K562 (cell line): ENCODE results near the gene DCPS. TPM values are rescaled to one million over a fixed set of nuclear protein-coding genes. Genes with fewer than 3 reads are reported as not detected.

Source experiments
- CBFA2T3 ChIP-seq: fragments of 450-650 bp; IDR thresholded peaks from 2 replicates; pipeline ENCODE4 v1.6.1; 2017
- EZH2 ChIP-seq: IDR thresholded peaks from 2 replicates; pipeline ENCODE4 v1.6.1; 2012; ENCODE audit warnings: low read depth, mild to moderate bottlenecking, inconsistent platforms, low read length, borderline replicate concordance
- GABPB2 ChIP-seq: fragments of 250-450 bp; sonication (Bioruptor Pico); conservative IDR thresholded peaks from 2 replicates; pipeline ENCODE4 v1.5.1; 2021; ENCODE audit warnings: mild to moderate bottlenecking
- GATA2 ChIP-seq: sonication (generic); formaldehyde crosslinking; IDR thresholded peaks from 2 replicates; pipeline ENCODE4 v1.4.0; 2020; ENCODE audit warnings: mild to moderate bottlenecking, missing genetic modification reagents
- MAFG ChIP-seq: fragments of 450-650 bp; conservative IDR thresholded peaks from 2 replicates; pipeline ENCODE4 v1.6.1; 2016; ENCODE audit warnings: missing genetic modification characterization, missing compliant biosample characterization
- MAFK ChIP-seq: IDR thresholded peaks from 2 replicates; pipeline ENCODE4 v1.6.1; 2011; ENCODE audit warnings: low read length, improper control_type of control experiment
- NFIC ChIP-seq: fragments of 450-650 bp; IDR thresholded peaks from 2 replicates; pipeline ENCODE4 v1.6.1; 2017; ENCODE audit warnings: mild to moderate bottlenecking, inconsistent platforms
- NRF1 ChIP-seq, 2 experiments: fragments of 450-650 bp; IDR thresholded peaks in 1 of 2; conservative IDR thresholded peaks in 1 of 2; 2 replicates each; pipeline ENCODE4 v1.6.1; 2014; ENCODE audit warnings: mild to moderate bottlenecking in 2 of 2
- POLR3A ChIP-seq: IDR thresholded peaks from 2 replicates; pipeline ENCODE4 v1.6.1; 2011; ENCODE audit warnings: borderline replicate concordance, mild to moderate bottlenecking, moderate library complexity; ENCODE audit not compliant: insufficient read length, insufficient read depth; ENCODE audit errors: extremely low read depth
- RFX5 ChIP-seq: IDR thresholded peaks from 2 replicates; pipeline ENCODE4 v1.6.1; 2011; ENCODE audit warnings: low read depth, mild to moderate bottlenecking, improper control_type of control experiment, low read length
- ZNF146 ChIP-seq: IDR thresholded peaks from one replicate; pipeline ENCODE4 v1.6.1; 2018; ENCODE audit warnings: missing compliant biosample characterization; ENCODE audit not compliant: unreplicated experiment
- ZNF212 ChIP-seq: fragments of 450-650 bp; formaldehyde crosslinking; IDR thresholded peaks from 2 replicates; pipeline ENCODE4 v1.4.0; 2020; ENCODE audit warnings: mild to moderate bottlenecking
- ZNF324 ChIP-seq: fragments of 250-450 bp; sonication (Bioruptor Pico); IDR thresholded peaks from 2 replicates; pipeline ENCODE4 v1.4.0; 2020; ENCODE audit warnings: mild to moderate bottlenecking
- ZNF584 ChIP-seq: fragments of 200-800 bp; sonication (Bioruptor generic); IDR thresholded peaks from 2 replicates; pipeline ENCODE4 v1.6.1; 2016; ENCODE audit warnings: low read depth, mild to moderate bottlenecking, missing genetic modification characterization, missing compliant biosample characterization
- ZSCAN32 ChIP-seq: fragments of 450-650 bp; formaldehyde crosslinking; IDR thresholded peaks from 2 replicates; pipeline ENCODE4 v1.4.0; 2020; ENCODE audit warnings: mild to moderate bottlenecking, moderate library complexity
- polyA plus RNA-seq, 8 experiments: library from polyadenylated mRNA; depleted of rRNA in 4 of 8; stranded (reverse) in 5 of 8; unstranded in 3 of 8; fragments of >200 nt; fragmentation: Nextera tagmentation in 2 of 8; fragmentation: Illumina TruSeq in 1 of 8; extraction: Ambion mirVana in 2 of 8; extraction: Trizol in 1 of 8; gene quantifications; 2 replicates each; pipeline versions ENCODE4 v1.2.1 to v1.2.3, GENCODE V29; 2011 to 2014; ENCODE audit warnings: inconsistent platforms in 1 of 8, missing spikeins in 1 of 8
- total RNA-seq, 7 experiments: library from RNA; depleted of rRNA in 6 of 7; stranded (reverse); fragments of >200 nt in 6 of 7; fragmentation: Illumina TruSeq in 2 of 7; extraction: Trizol in 2 of 7; gene quantifications; 2 replicates each; pipeline versions ENCODE4 v1.2.1 to v1.2.3, GENCODE V29; 2011 to 2021; ENCODE audit warnings: low replicate concordance in 1 of 7
- TF ChIP-seq, protein P1 (sequence below): fragments of 450-650 bp; formaldehyde crosslinking; IDR thresholded peaks from 2 replicates; pipeline ENCODE4 v1.4.0; 2020; ENCODE audit warnings: mild to moderate bottlenecking, mixed read lengths
- TF ChIP-seq, protein P2 (sequence below): fragments of 450-650 bp; IDR thresholded peaks from 2 replicates; pipeline ENCODE4 v1.6.1; 2017; ENCODE audit warnings: antibody characterized with exemption, mild to moderate bottlenecking
- TF ChIP-seq, protein P3 (sequence below), 2 experiments: fragments of 450-650 bp in 1 of 2; sonication (generic) in 1 of 2; formaldehyde crosslinking in 1 of 2; IDR thresholded peaks in 1 of 2; conservative IDR thresholded peaks in 1 of 2; 2 replicates each; pipeline versions ENCODE4 v1.6.1 to v1.8.1; 2016 to 2023; ENCODE audit warnings: mild to moderate bottlenecking in 2 of 2, moderate library complexity in 2 of 2, inconsistent platforms in 1 of 2, missing genetic modification reagents in 1 of 2
- TF ChIP-seq, protein P4 (sequence below), 2 experiments: fragments of 150-350 bp in 1 of 2; IDR thresholded peaks; 2 replicates each; pipeline ENCODE4 v1.6.1; 2012 to 2016; ENCODE audit warnings: low read depth in 2 of 2, low read length in 2 of 2, mild to moderate bottlenecking in 1 of 2, moderate library complexity in 1 of 2

The DCPS gene
- total and polyA plus RNA-seq, 9 of the 15 experiments (the other 6 are each of a cell fraction or from before 2014, with no cell fraction given), result 8.7 to 38.1 (median 17.9) TPM

DNA sequence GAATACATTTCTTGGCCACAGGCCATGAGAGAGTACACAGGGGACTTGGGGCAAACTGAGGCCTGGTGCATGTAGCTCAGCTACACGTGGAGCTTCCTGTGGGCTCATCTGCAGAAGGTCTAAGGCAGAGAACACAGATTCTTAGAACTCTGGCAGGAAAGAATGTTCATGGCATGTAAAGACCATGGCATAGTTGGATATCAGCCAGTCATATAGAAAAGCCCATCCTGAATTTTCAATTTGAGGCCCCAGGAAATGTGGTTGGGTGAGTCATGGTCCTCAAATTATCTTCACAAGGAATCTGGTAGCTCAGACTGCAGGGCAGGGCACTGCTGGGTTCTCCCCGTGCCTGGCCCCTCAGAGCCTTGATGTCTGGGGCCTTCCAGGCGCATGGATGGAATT, 37.9 kb downstream of the DCPS start (continued):
- TF ChIP-seq, protein P1, sequence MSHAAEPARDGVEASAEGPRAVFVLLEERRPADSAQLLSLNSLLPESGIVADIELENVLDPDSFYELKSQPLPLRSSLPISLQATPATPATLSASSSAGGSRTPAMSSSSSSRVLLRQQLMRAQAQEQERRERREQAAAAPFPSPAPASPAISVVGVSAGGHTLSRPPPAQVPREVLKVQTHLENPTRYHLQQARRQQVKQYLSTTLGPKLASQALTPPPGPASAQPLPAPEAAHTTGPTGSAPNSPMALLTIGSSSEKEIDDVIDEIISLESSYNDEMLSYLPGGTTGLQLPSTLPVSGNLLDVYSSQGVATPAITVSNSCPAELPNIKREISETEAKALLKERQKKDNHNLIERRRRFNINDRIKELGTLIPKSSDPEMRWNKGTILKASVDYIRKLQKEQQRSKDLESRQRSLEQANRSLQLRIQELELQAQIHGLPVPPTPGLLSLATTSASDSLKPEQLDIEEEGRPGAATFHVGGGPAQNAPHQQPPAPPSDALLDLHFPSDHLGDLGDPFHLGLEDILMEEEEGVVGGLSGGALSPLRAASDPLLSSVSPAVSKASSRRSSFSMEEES, result no peak
- TF ChIP-seq ZNF324 (CRISPR knock-in tag) (no peak), GABPB2 (no peak), NRF1 (conservative IDR thresholded peaks at IDR 0.05 in 1 of 2, IDR thresholded peaks at IDR 0.05 in 1 of 2) (0 out of 4 replicates have a peak, but pooled peaks of 1 of the 2 experiments have one; percentile 14), ZSCAN32 (no peak), NFIC (peak; percentile 81), MAFK (no peak), GATA2 (no peak; the same call in 1 of the 2 replicates), MAFG (tag) (no peak), RFX5 (no peak), ZNF146 (no peak), EZH2 (no peak), ZNF584 (CRISPR knock-in tag) (no peak), POLR3A (no peak), ZNF212 (CRISPR knock-in tag) (no peak), CBFA2T3 (peak; percentile 15; the same call in 1 of the 2 replicates)
- TF ChIP-seq, protein P2, sequence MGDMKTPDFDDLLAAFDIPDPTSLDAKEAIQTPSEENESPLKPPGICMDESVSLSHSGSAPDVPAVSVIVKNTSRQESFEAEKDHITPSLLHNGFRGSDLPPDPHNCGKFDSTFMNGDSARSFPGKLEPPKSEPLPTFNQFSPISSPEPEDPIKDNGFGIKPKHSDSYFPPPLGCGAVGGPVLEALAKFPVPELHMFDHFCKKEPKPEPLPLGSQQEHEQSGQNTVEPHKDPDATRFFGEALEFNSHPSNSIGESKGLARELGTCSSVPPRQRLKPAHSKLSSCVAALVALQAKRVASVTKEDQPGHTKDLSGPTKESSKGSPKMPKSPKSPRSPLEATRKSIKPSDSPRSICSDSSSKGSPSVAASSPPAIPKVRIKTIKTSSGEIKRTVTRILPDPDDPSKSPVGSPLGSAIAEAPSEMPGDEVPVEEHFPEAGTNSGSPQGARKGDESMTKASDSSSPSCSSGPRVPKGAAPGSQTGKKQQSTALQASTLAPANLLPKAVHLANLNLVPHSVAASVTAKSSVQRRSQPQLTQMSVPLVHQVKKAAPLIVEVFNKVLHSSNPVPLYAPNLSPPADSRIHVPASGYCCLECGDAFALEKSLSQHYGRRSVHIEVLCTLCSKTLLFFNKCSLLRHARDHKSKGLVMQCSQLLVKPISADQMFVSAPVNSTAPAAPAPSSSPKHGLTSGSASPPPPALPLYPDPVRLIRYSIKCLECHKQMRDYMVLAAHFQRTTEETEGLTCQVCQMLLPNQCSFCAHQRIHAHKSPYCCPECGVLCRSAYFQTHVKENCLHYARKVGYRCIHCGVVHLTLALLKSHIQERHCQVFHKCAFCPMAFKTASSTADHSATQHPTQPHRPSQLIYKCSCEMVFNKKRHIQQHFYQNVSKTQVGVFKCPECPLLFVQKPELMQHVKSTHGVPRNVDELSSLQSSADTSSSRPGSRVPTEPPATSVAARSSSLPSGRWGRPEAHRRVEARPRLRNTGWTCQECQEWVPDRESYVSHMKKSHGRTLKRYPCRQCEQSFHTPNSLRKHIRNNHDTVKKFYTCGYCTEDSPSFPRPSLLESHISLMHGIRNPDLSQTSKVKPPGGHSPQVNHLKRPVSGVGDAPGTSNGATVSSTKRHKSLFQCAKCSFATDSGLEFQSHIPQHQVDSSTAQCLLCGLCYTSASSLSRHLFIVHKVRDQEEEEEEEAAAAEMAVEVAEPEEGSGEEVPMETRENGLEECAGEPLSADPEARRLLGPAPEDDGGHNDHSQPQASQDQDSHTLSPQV, result peak; percentile 69; the same call in 1 of the 2 replicates
- TF ChIP-seq, protein P3, sequence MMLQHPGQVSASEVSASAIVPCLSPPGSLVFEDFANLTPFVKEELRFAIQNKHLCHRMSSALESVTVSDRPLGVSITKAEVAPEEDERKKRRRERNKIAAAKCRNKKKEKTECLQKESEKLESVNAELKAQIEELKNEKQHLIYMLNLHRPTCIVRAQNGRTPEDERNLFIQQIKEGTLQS (IDR thresholded peaks at IDR 0.05), result peak; percentile 87
- TF ChIP-seq, protein P3 (CRISPR knock-in tag; conservative IDR thresholded peaks at IDR 0.05), result no peak; the same call in 1 of the 2 replicates
- TF ChIP-seq, protein P4, sequence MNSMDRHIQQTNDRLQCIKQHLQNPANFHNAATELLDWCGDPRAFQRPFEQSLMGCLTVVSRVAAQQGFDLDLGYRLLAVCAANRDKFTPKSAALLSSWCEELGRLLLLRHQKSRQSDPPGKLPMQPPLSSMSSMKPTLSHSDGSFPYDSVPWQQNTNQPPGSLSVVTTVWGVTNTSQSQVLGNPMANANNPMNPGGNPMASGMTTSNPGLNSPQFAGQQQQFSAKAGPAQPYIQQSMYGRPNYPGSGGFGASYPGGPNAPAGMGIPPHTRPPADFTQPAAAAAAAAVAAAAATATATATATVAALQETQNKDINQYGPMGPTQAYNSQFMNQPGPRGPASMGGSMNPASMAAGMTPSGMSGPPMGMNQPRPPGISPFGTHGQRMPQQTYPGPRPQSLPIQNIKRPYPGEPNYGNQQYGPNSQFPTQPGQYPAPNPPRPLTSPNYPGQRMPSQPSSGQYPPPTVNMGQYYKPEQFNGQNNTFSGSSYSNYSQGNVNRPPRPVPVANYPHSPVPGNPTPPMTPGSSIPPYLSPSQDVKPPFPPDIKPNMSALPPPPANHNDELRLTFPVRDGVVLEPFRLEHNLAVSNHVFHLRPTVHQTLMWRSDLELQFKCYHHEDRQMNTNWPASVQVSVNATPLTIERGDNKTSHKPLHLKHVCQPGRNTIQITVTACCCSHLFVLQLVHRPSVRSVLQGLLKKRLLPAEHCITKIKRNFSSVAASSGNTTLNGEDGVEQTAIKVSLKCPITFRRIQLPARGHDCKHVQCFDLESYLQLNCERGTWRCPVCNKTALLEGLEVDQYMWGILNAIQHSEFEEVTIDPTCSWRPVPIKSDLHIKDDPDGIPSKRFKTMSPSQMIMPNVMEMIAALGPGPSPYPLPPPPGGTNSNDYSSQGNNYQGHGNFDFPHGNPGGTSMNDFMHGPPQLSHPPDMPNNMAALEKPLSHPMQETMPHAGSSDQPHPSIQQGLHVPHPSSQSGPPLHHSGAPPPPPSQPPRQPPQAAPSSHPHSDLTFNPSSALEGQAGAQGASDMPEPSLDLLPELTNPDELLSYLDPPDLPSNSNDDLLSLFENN (IDR thresholded peaks at IDR 0.05; ENCODE audit: low read depth in 2 of 2, low read length in 2 of 2), result no peak
